B cell (primary cell): ENCODE results near the gene CAPN12.

ENCODE experiments used
- CTCF ChIP-seq: fragments of 200-600 bp; IDR thresholded peaks from one replicate; pipeline ENCODE4 v1.8.0; 2022; ENCODE audit warnings: antibody characterized with exemption, mild to moderate bottlenecking
- EZH2 ChIP-seq: IDR thresholded peaks from 2 replicates; pipeline ENCODE4 v1.6.1; 2012; ENCODE audit warnings: borderline replicate concordance, low read depth, mild to moderate bottlenecking, moderate library complexity, low read length; ENCODE audit not compliant: insufficient read depth, poor library complexity, severe bottlenecking

DNA sequence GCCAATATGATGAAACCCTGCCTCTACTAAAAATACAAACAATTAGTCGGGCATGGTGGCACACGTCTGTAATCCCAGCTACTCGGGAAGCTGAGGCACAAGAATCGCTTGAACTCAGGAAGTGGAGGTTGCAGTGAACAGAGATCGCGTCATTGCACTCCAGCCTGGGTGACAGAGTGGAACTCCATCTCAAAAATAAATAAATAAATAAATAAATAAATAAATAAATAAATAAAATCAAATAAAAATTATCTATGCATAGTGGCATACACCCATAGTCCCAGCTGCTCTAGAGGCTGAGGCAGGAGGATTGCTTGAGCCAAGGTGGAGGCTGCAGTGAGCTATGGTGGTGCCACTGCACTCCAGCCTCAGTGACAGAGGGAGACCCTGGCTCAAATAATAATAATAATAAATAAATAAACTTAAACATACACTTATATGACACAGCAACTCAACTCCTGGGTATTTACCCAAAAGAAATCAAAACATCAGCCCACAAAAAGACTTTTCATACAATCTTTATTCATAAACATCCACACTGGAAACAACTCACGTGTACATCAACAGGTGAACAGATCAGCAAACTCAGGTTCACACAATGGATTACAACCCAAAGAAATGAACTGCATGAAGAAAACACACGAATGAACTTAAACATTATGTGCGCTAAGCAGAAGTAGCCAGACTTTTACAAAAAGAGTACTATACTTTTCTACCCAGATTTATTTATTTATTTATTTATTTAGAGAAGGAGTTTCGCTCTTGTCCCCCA lies 22.2 kb upstream of the CAPN12 start:
- no peak for TF ChIP-seq CTCF
- no peak for TF ChIP-seq EZH2
